Measurements from ENCODE around the gene UGDH.

GRCh38 chr4:39539089-39539611 is 11.9 kb upstream of the UGDH start:
- TF ChIP-seq CTCF (conservative IDR thresholded peaks at IDR 0.05), result no peak
- TF ChIP-seq ZFX (IDR thresholded peaks at IDR 0.05), result no peak
